Measurements from ENCODE around the gene OR10V1.
"Not testable (repeated sequence)": the region's sequence is repeated elsewhere in the genome, so short reads cannot be mapped to it uniquely, and the experiment has no call there.

The OR10V1 gene

DNA sequence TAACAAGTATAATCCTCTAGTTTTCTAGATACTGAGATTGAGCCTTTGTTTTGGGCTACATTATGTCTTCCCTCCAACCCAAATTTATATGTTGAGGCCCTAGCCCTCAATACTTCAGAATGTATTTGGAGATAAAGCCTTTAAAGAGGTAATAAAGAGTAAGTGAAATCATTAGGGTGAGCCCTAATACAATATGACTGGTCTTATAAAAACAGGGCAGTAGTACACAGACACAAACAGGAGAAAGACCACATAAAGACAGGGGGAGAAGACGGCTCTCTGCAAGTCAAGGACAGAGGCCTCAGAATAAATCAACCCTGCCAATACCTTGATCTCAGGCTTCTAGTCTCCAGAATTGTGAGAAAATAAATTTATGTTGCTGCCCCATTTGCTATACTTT is 6.3 kb downstream of the OR10V1 start:
- no peak for DNase-seq

DNA sequence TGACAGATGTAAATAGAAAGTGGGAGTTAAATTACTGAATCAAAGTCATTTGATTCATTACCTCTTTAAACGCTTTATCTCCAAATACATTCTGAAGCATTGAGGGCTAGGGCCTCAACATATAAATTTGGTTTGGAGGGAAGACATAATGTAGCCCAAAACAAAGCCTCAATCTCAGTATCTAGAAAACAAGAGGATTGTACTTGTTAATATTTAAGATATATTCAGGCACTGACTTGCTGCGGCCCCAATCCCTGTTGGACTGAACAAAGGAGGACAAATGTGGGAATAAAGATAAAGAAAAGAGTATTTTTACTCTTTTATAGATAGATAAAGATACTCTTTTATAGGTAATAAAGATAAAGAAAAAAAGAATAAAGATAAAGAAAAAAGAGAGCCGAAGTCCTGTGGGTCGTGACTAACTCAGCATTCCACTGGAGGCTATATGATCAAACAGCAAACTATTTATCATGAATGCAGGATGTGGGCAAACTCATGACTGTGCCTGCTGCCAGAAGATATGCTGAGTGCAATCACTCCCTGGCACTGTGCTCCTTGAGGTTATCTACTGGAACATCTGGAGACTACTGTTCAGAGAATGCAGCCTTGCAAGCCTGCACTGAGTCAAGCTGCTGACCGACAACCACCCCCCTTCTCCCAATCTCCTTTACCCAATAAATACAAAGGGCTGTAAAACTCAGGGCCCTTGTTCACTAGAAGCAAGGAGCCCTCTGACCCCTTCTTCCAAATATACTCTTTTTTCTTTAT is 6.9 kb downstream of the OR10V1 start:
- DNase-seq, result no peak

DNA sequence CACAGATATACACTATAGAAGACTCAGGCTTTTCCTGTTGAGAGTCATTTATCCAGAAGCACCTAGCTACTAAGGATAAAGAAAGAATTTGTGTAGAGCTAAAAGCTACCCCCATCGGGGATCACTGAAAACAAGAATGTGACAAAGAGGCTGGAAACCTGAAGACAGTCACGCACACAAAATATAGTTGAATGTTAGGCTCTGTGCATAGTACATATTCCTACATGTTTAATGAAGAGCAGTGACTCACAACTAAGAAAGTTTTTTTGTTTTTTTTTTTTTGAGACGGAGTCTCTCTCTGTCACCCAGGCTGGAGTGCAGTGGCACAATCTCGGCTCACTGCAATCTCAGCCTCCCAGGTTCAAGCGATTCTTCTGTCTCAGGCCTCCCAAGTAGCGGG is 8.4 kb downstream of the OR10V1 start:
- DNase-seq, result no peak

DNA sequence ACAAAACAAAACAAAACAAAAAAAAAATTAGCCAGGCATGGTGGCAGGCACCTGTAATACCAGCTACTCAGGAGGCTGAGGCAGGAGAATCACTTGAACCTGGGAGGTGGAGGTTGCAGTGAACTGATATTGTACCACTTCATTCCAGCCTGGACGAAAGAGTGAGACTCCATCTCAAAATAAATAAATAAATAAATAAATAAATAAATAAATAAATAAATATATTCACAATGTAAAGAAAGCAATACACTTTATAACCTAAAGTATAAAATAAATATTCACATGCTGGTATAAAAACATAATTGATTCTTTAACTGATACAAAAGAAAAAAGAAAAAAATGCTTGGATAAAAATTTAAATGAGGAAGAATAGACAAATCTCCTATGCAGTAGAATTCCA is 10.1 kb downstream of the OR10V1 start:
- DNase-seq, result not testable (repeated sequence)

DNA sequence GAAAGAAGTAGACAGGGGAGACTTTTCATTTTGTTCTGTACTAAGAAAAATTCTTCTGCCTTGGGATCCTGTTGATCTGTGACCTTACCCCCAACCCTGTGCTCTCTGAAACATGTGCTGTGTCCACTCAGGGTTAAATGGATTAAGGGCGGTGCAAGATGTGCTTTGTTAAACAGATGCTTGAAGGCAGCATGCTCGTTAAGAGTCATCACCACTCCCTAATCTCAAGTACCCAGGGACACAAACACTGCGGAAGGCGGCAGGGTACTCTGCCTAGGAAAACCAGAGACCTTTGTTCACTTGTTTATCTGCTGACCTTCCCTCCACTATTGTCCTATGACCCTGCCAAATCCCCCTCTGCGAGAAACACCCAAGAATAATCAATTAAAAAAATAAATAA is 13.5 kb downstream of the OR10V1 start:
- not testable (repeated sequence) for DNase-seq

DNA sequence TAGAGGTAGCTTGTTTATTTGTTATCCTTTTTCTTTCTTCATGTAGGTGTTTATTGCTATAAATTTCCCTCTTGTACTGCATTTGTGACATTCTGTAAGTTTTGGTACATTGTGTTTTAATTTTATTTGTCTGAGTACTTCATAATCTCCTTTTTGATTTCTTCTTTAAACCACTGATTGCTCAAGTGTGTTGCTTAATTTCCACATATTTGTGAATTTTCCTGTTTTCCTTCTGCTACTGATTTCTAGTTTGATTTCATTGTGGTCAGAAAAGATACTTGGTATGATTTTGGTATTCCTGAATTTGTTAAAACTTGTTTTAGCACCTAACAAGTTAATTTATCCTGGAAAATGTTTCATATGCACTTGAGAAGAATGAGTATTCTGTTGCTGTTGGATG is 15.1 kb downstream of the OR10V1 start:
- no peak for DNase-seq

DNA sequence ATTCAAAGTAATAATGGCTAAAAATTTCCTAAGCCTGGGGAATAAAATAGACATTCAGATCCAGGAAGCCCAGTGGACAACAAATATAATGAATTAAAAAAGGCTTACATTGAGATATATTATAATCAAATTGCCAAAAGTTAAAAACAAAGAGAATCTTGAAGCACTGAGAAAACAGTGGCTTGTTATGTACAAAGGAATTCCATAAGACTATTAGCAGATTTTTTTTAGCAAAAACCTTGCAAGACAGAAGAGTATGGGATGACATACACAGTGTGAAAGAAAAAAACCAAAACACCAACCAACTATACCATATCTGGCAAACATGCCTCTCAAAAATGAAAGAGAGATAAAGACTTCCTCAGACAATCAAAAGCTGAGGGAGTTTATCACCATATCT is 20.7 kb downstream of the OR10V1 start:
- DNase-seq, result no peak

DNA sequence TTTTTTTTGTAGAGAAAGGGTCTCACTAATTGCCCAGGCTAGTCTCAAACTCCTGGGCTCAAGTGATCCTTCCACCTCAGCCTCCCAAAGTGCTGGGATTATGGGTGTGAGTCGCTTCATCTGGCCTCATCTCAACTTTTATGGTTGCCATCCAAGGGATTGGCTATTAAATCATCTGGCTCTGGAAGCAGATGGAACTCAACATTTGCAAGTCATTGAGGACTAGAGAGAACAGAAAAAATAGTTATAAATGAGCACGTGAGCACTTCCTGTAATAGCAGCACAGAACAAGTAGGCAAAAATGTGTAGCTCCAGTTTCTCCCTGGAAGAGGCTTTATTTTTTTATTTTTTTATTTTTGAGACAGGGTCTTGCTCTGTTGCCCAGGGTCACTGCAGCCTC is 22.5 kb downstream of the OR10V1 start:
- DNase-seq, result no peak

DNA sequence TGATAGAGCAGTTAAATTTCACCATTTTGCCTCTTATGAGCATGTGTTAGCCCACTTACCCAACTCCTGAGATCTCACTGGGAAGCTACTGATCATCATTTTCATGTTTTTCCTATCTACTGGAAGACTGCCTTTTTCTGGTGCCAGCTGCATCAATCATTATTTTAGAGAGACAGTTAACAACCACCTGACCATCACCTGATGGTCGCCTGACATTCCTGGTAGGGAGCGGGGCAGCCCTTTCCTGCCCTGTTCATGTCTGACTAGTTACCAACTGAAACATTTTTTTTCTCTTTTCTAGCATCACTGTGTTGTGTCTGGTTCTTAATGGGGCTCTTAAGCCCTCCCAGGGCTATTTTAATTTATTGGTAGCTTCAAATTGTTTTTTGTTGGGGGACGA is 24.6 kb downstream of the OR10V1 start:
- DNase-seq, result no peak

DNA sequence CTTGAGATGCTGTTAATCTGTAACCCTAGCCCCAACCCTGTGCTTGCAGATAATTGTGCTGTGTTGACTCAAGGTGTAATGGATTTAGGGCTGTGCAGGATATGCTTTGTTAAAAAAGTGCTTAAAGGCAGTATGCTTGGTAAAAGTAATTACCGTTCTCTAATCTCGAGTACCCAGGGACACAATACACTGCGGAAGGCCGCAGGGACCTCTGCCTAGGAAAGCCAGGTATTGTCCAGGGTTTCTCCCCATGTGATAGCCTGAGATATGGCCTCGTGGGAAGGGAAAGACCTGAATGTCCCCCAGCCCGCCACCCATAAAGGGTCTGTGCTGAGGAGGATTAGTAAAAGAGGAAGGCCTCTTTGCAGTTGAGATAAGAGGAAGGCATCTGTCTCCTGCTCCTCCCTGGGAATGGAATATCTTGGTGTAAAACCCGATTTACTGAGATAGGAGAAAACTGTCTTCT is 32.4 kb downstream of the OR10V1 start:
- peak; percentile 17 for DNase-seq

DNA sequence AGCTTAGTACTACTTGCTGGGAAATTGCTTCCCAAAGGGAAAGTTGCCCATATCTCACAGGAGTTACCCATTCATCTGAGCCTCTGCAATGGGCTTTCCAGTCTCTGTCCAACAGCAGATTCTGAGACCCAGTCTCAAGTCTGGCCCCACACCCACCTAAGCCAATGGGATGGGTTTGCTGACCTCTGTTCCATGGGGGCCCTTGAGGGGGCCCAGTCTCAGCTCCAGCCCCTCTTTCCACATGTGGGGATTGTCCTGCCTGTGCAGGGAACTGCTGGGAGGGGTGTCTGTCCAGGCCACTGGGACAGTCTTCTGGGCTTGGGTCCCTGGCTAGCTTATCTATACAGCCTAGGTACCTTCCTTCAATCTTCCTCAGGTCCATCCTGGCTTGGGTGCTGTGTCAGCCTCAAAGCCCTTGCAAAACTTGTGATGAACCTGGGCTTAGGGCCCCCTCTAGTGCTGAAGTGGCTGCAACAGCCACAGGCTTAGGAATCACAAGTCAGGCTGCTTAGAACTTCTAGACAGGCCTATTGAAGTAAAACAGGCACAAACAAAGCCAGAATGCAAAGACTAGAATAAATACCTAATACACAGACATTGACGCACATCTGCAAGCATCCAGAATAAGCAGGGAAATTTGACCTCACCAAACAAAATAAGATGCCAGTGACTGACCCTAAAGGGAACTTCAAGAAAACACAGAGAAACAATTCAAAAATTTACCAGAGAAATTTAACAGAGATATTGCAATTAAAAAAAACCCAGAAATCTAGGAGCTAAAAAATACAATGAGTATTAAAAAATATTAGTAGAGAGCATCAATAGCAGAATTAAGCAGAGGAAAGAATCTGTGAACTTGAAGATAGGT is 33.1 kb downstream of the OR10V1 start:
- DNase-seq, result peak; percentile 40

DNA sequence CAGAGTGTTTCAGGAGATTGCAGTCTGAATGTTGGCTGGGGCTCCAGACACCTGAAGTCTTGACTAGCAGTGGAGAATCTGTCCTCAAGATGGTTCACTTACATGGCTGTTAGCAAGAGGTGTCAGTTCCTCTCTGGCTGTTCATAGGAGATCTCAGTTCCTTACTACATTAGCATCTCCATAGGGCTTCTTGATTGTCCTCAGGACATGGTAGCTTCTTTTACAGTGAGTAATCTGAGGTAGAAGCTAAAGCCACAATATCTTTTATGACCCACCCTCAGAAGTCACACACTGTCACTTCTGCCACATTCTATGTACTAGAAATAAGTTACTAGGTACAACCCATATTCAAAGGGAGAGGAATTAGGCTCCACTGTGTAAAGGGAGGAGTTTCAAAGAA is 34.3 kb downstream of the OR10V1 start:
- no peak for DNase-seq

DNA sequence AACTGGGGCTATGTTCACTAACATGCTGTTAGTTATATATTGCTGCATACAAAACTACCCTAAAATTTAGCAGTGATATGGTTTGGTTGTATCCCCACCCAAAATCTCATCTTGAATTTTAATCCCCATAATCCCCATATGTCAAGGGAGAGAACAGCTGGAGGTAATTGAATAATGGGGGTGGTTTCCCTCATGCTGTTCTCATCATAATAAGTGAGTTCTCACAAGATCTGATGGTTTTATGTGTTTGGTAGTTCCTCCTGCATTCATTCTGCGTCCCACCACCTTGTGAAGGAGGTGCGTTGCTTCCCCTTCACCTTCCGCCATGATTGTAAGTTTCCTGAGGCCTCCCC is 34.9 kb downstream of the OR10V1 start:
- DNase-seq, result peak; percentile 82

DNA sequence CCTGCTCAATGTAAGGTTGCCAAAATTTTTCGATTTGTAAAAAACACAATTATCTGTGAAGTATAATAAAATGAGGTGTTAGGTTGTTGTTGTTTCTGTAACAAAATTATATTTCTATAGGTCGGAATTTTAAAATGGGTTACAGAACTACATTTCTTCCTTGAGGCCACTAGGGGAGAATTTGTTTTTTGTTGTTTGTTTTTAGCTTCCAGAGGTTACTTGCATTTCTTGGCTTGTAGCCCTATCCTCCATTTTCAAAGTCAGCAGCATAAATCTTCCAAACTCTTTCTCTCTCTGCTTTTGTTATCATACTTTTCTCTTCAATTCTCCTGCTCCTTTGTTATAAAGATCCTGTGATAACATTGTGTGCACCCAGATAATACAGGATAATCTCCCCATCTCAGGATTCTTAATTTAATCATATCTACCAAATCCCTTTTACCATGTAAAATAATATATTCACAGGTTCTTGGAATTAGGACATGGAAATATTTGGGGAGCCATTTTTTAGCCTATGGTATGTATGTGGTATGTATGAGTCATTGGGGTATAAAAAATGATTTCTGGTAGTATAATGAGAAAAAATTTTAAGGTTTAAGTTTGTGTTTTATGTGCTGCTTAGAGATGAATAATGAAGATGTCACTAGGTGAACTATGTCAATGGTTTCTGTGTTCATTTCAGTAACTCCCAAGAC is 35.4 kb downstream of the OR10V1 start:
- DNase-seq, result no peak

DNA sequence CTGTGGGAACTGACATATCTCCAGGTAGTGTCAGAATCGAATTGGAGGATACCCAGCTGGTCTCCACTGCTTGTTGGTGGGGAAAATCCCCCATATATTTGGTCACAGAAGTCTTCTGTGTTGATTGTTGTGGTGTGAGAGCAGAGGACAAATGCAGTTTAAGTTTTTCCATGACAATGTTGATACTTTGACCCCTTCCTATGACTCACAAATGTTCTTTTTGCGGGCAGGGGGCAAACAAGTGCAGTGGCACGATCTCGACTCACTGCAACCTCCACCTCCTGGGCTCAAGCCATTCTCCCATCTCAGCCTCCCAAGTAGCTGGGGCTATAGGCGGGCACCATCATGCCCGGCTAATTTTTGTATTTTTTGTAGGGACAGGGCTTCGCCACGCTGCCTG is 37.4 kb downstream of the OR10V1 start:
- DNase-seq, result no peak

DNA sequence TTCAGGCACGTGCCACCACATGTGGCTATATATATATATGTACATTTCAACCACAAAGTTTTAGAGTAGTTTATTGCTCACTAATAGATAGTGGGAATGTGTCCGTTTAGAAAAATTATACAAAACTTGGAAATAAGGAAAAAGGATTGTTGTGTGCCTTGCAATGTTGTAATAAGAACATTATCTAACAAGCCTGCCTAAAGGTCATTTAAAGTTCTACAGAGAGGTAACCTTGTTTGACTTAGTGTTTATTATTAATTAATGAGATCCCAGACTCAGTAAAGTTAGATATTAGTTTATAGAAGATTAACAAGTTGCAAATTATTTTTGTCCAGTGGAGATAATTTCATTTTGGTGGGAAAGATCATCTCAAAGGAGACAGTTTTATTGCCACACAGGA is 39.4 kb downstream of the OR10V1 start:
- no peak for DNase-seq

DNA sequence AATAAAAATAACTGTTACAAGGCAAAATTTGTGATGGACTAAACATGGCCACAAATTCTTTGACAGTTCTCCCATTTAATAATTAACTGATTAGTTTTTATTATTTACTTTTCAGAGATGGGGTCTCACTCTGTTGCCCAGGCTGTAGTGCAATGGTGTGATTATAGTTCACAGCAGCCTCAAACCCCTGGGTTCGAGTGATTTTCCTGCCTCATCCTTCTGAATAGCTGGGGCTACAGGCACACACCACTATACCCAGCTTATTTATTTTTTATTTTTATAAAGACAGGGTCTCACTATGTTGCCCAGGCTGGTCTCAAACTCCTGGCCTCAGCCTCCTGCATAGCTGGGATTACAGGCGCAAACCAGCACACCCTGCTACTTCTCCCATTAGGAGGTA is 40.4 kb downstream of the OR10V1 start:
- no peak for DNase-seq

DNA sequence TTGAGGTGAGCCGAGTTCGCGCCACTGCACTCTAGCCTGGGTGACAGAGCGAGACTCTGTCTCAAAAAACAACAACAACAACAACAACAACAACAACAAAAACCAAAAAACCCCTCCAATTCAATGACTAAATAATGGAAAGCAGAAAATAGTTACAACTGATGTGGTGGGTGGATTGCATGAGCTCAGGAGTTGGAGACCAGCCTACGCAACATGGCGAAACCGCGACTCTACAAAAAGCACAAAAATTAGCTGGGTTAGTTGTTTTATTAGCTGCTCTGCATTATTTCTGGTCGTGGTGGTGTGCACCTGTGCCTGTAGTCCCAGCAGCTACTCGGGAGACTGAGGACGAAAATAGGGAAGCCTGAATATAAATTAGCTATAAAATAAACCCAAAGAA is 42.2 kb downstream of the OR10V1 start:
- DNase-seq, result no peak

DNA sequence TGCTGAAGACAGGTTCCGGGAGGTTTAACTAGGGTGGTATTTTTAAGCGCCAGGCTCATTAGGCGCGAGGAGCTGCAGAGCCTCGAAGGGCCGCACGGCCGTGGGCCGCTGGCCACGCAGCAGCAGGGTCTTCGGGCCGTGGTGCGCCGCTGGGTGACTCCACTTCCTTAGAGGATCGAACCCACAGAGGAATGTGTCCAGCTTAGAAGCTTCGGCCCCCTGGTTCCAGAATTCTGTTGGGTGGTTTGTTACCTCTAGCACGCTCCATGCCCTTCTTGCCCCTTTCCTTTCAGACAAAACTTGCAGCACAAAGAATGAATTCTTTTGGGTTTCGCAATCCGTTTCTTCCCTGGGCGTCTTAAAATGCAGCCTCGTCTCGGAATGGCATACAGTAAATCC is 44.0 kb downstream of the OR10V1 start:
- DNase-seq, result no peak

DNA sequence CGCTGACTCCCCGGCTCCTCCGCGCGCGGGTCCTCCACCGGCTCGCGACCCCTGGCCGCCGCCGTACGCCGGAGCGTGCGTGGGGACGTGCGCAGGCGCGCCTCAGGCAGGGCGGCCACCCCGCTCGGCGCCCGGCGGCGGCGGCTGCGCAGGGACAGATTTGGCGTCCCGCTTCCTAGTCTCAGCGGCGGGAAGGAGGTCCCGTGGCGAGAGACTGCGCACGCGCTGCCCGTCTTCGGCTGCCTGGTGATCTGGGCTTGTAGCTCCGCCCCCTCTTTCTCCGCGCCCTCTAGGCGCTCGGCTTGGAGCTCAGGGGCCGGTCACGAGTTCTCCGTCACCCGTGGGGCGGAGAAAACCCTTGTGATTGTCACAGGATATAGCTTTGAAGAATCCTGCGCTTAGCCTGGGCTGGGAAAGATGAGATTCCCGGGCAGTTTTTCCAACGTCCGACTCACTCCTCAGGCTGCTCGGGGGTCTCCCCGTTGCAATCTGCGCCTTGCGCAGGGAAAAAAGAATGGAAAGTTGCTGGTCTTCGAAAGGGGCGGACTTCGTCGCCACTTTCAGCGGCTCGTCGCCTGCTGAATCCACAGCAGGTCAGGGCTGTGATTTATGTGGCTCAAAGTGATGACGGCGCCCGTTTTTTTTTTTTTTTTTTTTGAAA is 44.6 kb downstream of the OR10V1 start, which contains the start of gene PATL1:
PATL1 (minus strand) TSS at position 88 of the 661 bp plus-strand sequence. CDS start 142 bp downstream, outside the sequence.
- DNase-seq, result peak; percentile 82

DNA sequence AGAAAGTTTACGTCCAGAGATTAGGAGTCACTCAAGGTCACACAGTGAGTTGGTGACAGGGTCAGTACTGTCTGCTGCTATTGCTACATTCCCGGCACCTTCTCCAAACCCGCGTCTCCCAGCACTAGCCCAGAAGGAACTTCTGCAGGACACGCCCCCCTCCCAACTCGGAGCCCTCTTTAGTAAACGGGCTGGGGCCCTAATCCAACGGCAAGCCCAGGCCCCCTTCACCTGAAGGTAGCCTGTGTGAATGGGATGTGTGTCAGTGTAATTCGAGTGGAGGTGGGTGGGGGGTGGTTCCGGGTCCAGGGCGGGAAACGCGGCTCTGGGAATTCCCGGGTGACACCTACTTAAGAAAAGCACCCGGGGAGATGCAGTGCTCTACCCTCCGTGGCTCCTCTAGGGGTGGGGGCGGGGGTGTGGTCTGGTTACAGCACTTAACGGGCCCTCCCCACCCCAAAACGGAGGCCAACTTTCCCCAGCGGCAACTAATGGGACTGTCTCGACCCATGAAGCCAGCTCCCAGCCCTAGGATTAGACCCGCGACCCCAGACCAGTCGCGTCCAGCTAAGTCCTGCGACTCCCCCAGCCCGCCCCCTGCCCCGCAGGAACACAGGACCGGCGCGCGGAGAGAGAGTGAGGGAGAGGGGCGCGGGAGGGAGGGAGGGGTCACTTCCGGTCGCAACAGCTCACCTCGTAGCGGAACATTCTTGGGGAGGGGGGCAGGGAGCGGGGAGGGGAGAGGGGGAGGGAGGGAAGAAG is 45.3 kb downstream of the OR10V1 start:
- no peak for DNase-seq

DNA sequence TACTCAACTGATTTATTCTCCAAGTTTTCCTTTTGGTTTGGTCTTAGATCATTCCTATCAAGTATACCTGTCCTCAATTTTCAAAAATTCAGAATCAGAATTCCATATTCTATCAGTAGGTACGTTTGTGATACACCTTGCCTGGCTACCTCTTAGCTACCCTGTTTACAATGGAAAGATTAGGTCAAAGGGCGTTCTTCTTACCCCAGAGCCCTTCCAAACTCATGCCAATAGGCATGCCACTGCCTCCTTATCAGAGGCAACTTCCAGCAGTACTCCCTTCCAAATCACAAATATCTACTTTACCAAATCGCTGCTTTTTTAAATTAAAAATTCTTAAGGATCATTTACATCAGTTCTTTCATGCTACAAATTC is 45.8 kb downstream of the OR10V1 start:
- DNase-seq, result no peak
